WTC11 (cell line): Measurements from ENCODE around the gene DNTT. TPM values are rescaled to one million over a fixed set of nuclear protein-coding genes. Genes with fewer than 3 reads are reported as not detected.

Source experiments
- ATAC-seq: fragments of 200-7000 bp; cut with Tn5 transposase; 2 replicates; pipeline ENCODE4 v1.10.0; 2021; ENCODE audit warnings: mild to moderate bottlenecking, moderate library complexity
- CTCF ChIA-PET: fragments of 300-600 bp; sonication (Branson Sonifier 250); formaldehyde crosslinking; loops from one replicate; lab custom pipeline; 2021; ENCODE audit warnings: antibody characterized with exemption; lab: Charles Lee
- POLR2A ChIA-PET: fragments of 350-600 bp; sonication (Branson Sonifier 250); formaldehyde crosslinking; loops from one replicate; lab custom pipeline; 2021; ENCODE audit warnings: antibody characterized with exemption; lab: Charles Lee
- DNase-seq: peaks from one replicate; pipeline ENCODE4 v3.0.0; 2021; ENCODE audit warnings: low spot score
- H3K27ac Mint-ChIP-seq: 2 replicates; pipeline ENCODE4 v1.8.0; 2021; ENCODE audit warnings: mixed read lengths
- H3K27me3 Mint-ChIP-seq: 2 replicates; pipeline ENCODE4 v1.8.0; 2021; ENCODE audit warnings: low read depth, mild to moderate bottlenecking, moderate library complexity, mixed read lengths
- H3K36me3 Mint-ChIP-seq: 2 replicates; pipeline ENCODE4 v1.8.0; 2021; ENCODE audit warnings: mixed read lengths
- H3K4me1 Mint-ChIP-seq: 2 replicates; pipeline ENCODE4 v1.8.0; 2022; ENCODE audit warnings: mixed read lengths
- H3K4me3 Mint-ChIP-seq: 2 replicates; pipeline ENCODE4 v1.8.0; 2021; ENCODE audit warnings: mild to moderate bottlenecking, moderate library complexity, mixed read lengths
- H3K9me3 Mint-ChIP-seq: 2 replicates; pipeline ENCODE4 v1.8.0; 2021; ENCODE audit warnings: mixed read lengths
- ATF1 ChIP-seq: sonication (generic); formaldehyde crosslinking; IDR thresholded peaks from 2 replicates; pipeline ENCODE4 v1.8.1; 2023; ENCODE audit warnings: mild to moderate bottlenecking, moderate library complexity, missing genetic modification reagents
- NFATC4 ChIP-seq: fragments of 250-450 bp; sonication (Bioruptor Pico); IDR thresholded peaks from 2 replicates; pipeline ENCODE4 v1.9.0; 2021; ENCODE audit warnings: mild to moderate bottlenecking
- NFE2L1 ChIP-seq: sonication (generic); formaldehyde crosslinking; IDR thresholded peaks from 2 replicates; pipeline ENCODE4 v1.8.1; 2023; ENCODE audit warnings: missing genetic modification reagents
- NFYB ChIP-seq: sonication (generic); formaldehyde crosslinking; conservative IDR thresholded peaks from 2 replicates; pipeline ENCODE4 v1.8.0; 2022; ENCODE audit warnings: low read depth, missing genetic modification reagents
- NR1H2 ChIP-seq: sonication (generic); formaldehyde crosslinking; IDR thresholded peaks from 2 replicates; pipeline ENCODE4 v1.9.0; 2021; ENCODE audit warnings: mild to moderate bottlenecking, moderate library complexity, missing genetic modification reagents
- SMAD3 ChIP-seq: sonication (generic); formaldehyde crosslinking; IDR thresholded peaks from 2 replicates; pipeline ENCODE4 v1.8.0; 2022; ENCODE audit warnings: missing genetic modification reagents, mild to moderate bottlenecking, borderline replicate concordance
- ZNF219 ChIP-seq: sonication (generic); formaldehyde crosslinking; IDR thresholded peaks from 2 replicates; pipeline ENCODE4 v1.8.0; 2023; ENCODE audit warnings: missing genetic modification reagents, mild to moderate bottlenecking, borderline replicate concordance
- ZNF232 ChIP-seq: sonication (generic); formaldehyde crosslinking; IDR thresholded peaks from 2 replicates; pipeline ENCODE4 v1.8.0; 2022; ENCODE audit warnings: mild to moderate bottlenecking, missing genetic modification reagents
- total RNA-seq: library from RNA; stranded (reverse); gene quantifications from 3 replicates; pipeline ENCODE4 v1.2.3, GENCODE V29; 2021
- TF ChIP-seq, protein P1 (sequence below): sonication (generic); formaldehyde crosslinking; IDR thresholded peaks from 2 replicates; pipeline ENCODE4 v1.8.0; 2023; ENCODE audit warnings: missing genetic modification reagents, mild to moderate bottlenecking, borderline replicate concordance
- TF ChIP-seq, protein P2 (sequence below): fragments of 250-450 bp; sonication (Bioruptor Pico); IDR thresholded peaks from 2 replicates; pipeline ENCODE4 v1.9.0; 2021; ENCODE audit warnings: mild to moderate bottlenecking, borderline replicate concordance
- TF ChIP-seq, protein P3 (sequence below): sonication (generic); formaldehyde crosslinking; IDR thresholded peaks from 2 replicates; pipeline ENCODE4 v1.8.0; 2023; ENCODE audit warnings: mild to moderate bottlenecking, missing genetic modification reagents
- TF ChIP-seq, protein P4 (sequence below): sonication (generic); formaldehyde crosslinking; IDR thresholded peaks from 2 replicates; pipeline ENCODE4 v1.8.1; 2022; ENCODE audit warnings: low read depth, missing genetic modification reagents, borderline replicate concordance
- TF ChIP-seq, protein P5 (sequence below): fragments of 250-450 bp; sonication (Bioruptor Pico); IDR thresholded peaks from 2 replicates; pipeline ENCODE4 v1.8.0; 2021; ENCODE audit warnings: mild to moderate bottlenecking
- TF ChIP-seq, protein P6 (sequence below): fragments of 250-450 bp; sonication (Bioruptor Pico); IDR thresholded peaks from 2 replicates; pipeline ENCODE4 v1.9.0; 2021; ENCODE audit warnings: mild to moderate bottlenecking

Gene DNTT
- total RNA-seq, 1 experiment from 2014 or later, result not detected

DNA sequence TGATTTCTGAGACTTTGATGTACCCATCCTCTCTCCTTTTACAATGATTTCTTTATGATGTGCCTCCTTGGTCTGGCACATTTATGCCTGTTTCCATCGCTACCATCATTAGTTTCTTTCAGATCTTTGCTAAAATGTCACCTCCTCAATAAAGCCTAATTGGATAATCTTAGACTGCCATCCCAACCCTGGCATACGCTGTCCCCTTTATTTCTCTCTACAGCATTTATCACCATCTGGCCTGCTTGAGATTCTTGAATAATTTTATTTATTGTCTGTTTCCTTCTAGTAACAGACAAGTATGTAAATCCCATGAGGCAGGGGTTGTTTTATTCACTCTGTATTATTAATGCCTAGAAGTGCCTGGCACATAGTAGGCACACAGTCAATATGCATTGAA, 6.7 kb upstream of the DNTT start (continued):
- TF ChIP-seq SMAD3 (CRISPR knock-in tag) (no peak), ATF1 (CRISPR knock-in tag) (no peak), NFYB (no peak), NR1H2 (CRISPR knock-in tag) (no peak)
- TF ChIP-seq, protein P1, sequence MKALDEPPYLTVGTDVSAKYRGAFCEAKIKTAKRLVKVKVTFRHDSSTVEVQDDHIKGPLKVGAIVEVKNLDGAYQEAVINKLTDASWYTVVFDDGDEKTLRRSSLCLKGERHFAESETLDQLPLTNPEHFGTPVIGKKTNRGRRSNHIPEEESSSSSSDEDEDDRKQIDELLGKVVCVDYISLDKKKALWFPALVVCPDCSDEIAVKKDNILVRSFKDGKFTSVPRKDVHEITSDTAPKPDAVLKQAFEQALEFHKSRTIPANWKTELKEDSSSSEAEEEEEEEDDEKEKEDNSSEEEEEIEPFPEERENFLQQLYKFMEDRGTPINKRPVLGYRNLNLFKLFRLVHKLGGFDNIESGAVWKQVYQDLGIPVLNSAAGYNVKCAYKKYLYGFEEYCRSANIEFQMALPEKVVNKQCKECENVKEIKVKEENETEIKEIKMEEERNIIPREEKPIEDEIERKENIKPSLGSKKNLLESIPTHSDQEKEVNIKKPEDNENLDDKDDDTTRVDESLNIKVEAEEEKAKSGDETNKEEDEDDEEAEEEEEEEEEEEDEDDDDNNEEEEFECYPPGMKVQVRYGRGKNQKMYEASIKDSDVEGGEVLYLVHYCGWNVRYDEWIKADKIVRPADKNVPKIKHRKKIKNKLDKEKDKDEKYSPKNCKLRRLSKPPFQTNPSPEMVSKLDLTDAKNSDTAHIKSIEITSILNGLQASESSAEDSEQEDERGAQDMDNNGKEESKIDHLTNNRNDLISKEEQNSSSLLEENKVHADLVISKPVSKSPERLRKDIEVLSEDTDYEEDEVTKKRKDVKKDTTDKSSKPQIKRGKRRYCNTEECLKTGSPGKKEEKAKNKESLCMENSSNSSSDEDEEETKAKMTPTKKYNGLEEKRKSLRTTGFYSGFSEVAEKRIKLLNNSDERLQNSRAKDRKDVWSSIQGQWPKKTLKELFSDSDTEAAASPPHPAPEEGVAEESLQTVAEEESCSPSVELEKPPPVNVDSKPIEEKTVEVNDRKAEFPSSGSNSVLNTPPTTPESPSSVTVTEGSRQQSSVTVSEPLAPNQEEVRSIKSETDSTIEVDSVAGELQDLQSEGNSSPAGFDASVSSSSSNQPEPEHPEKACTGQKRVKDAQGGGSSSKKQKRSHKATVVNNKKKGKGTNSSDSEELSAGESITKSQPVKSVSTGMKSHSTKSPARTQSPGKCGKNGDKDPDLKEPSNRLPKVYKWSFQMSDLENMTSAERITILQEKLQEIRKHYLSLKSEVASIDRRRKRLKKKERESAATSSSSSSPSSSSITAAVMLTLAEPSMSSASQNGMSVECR, result no peak
- TF ChIP-seq, protein P2, sequence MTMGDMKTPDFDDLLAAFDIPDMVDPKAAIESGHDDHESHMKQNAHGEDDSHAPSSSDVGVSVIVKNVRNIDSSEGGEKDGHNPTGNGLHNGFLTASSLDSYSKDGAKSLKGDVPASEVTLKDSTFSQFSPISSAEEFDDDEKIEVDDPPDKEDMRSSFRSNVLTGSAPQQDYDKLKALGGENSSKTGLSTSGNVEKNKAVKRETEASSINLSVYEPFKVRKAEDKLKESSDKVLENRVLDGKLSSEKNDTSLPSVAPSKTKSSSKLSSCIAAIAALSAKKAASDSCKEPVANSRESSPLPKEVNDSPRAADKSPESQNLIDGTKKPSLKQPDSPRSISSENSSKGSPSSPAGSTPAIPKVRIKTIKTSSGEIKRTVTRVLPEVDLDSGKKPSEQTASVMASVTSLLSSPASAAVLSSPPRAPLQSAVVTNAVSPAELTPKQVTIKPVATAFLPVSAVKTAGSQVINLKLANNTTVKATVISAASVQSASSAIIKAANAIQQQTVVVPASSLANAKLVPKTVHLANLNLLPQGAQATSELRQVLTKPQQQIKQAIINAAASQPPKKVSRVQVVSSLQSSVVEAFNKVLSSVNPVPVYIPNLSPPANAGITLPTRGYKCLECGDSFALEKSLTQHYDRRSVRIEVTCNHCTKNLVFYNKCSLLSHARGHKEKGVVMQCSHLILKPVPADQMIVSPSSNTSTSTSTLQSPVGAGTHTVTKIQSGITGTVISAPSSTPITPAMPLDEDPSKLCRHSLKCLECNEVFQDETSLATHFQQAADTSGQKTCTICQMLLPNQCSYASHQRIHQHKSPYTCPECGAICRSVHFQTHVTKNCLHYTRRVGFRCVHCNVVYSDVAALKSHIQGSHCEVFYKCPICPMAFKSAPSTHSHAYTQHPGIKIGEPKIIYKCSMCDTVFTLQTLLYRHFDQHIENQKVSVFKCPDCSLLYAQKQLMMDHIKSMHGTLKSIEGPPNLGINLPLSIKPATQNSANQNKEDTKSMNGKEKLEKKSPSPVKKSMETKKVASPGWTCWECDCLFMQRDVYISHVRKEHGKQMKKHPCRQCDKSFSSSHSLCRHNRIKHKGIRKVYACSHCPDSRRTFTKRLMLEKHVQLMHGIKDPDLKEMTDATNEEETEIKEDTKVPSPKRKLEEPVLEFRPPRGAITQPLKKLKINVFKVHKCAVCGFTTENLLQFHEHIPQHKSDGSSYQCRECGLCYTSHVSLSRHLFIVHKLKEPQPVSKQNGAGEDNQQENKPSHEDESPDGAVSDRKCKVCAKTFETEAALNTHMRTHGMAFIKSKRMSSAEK (CRISPR knock-in tag), result no peak

DNA sequence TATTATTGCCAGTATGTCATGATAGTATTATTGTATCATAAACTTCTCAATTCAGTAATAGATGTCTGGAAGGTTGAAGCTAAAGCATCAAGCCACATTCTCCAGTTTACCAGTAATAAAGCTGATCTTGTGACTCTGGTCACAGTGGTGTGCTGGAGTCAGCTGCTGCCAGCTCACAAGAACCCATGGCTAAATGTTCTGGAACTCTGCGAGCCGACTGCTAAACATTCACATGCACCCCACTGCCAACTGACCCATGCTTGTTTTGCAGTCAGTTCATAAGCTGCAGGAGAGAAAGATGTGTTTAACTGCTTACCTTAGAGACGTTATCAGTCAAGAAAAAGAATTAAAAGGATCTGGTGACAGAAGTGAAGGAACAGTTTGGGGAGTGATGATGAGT, 5.9 kb upstream of the DNTT start:
- Mint-ChIP-seq H3K36me3 (no peaks in the 10 kb centered on the region), H3K27me3 (no peaks in the 10 kb centered on the region), H3K4me3 (no peak overlapping the region), H3K27ac (no peak overlapping the region), H3K4me1 (peaks cover 24% of the 10 kb centered on the region), H3K9me3 (no peaks in the 10 kb centered on the region)
- POLR2A ChIA-PET, result interaction anchor here (1.6 kb wide), 1 partner anchor 12 kb away, joined by 4 read pairs; no protein-coding TSS in a partner anchor
- no peak for ATAC-seq
- no peak for DNase-seq
- CTCF ChIA-PET, result interaction anchor here (1.4 to 2.1 kb wide), 3 partner anchors 10 to 69 kb away, joined by 3 to 14 read pairs (median 4); no protein-coding TSS in a partner anchor
- TF ChIP-seq, protein P3, sequence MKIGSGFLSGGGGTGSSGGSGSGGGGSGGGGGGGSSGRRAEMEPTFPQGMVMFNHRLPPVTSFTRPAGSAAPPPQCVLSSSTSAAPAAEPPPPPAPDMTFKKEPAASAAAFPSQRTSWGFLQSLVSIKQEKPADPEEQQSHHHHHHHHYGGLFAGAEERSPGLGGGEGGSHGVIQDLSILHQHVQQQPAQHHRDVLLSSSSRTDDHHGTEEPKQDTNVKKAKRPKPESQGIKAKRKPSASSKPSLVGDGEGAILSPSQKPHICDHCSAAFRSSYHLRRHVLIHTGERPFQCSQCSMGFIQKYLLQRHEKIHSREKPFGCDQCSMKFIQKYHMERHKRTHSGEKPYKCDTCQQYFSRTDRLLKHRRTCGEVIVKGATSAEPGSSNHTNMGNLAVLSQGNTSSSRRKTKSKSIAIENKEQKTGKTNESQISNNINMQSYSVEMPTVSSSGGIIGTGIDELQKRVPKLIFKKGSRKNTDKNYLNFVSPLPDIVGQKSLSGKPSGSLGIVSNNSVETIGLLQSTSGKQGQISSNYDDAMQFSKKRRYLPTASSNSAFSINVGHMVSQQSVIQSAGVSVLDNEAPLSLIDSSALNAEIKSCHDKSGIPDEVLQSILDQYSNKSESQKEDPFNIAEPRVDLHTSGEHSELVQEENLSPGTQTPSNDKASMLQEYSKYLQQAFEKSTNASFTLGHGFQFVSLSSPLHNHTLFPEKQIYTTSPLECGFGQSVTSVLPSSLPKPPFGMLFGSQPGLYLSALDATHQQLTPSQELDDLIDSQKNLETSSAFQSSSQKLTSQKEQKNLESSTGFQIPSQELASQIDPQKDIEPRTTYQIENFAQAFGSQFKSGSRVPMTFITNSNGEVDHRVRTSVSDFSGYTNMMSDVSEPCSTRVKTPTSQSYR (CRISPR knock-in tag), result no peak
- TF ChIP-seq, protein P4, sequence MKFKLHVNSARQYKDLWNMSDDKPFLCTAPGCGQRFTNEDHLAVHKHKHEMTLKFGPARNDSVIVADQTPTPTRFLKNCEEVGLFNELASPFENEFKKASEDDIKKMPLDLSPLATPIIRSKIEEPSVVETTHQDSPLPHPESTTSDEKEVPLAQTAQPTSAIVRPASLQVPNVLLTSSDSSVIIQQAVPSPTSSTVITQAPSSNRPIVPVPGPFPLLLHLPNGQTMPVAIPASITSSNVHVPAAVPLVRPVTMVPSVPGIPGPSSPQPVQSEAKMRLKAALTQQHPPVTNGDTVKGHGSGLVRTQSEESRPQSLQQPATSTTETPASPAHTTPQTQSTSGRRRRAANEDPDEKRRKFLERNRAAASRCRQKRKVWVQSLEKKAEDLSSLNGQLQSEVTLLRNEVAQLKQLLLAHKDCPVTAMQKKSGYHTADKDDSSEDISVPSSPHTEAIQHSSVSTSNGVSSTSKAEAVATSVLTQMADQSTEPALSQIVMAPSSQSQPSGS (CRISPR knock-in tag), result no peak
- no peak for TF ChIP-seq ZNF232 (CRISPR knock-in tag)
- TF ChIP-seq, protein P1, result no peak
- TF ChIP-seq ZNF219 (CRISPR knock-in tag), result no peak
- TF ChIP-seq, protein P5, sequence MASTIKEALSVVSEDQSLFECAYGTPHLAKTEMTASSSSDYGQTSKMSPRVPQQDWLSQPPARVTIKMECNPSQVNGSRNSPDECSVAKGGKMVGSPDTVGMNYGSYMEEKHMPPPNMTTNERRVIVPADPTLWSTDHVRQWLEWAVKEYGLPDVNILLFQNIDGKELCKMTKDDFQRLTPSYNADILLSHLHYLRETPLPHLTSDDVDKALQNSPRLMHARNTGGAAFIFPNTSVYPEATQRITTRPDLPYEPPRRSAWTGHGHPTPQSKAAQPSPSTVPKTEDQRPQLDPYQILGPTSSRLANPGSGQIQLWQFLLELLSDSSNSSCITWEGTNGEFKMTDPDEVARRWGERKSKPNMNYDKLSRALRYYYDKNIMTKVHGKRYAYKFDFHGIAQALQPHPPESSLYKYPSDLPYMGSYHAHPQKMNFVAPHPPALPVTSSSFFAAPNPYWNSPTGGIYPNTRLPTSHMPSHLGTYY, result no peak
- TF ChIP-seq, protein P6, sequence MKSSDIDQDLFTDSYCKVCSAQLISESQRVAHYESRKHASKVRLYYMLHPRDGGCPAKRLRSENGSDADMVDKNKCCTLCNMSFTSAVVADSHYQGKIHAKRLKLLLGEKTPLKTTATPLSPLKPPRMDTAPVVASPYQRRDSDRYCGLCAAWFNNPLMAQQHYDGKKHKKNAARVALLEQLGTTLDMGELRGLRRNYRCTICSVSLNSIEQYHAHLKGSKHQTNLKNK (CRISPR knock-in tag), result no peak
- no peak for TF ChIP-seq NFATC4 (CRISPR knock-in tag)
- no peak for TF ChIP-seq NFE2L1 (CRISPR knock-in tag)
